PFSK-1 (cell line): ENCODE measurements around the gene ACTN1.

Experiments
- FOXP2 ChIP-seq: optimal IDR thresholded peaks from 2 replicates; pipeline ENCODE3; 2011; ENCODE audit warnings: borderline replicate concordance, control low read depth, inconsistent platforms; ENCODE audit not compliant: insufficient read depth; ENCODE audit errors: extremely low read length, extremely low read depth
- POLR2AphosphoS5 ChIP-seq: IDR thresholded peaks from 2 replicates; pipeline ENCODE4 v1.6.1; 2012; ENCODE audit warnings: low read depth, mild to moderate bottlenecking, control low read depth, low read length, moderate library complexity
- SIN3A ChIP-seq: IDR thresholded peaks from 2 replicates; pipeline ENCODE4 v1.6.1; 2012; ENCODE audit warnings: mild to moderate bottlenecking, low read length, moderate library complexity, borderline replicate concordance; ENCODE audit not compliant: insufficient read depth
- TAF1 ChIP-seq: IDR thresholded peaks from 2 replicates; pipeline ENCODE4 v1.6.1; 2012; ENCODE audit warnings: low read length, control low read depth, borderline replicate concordance; ENCODE audit not compliant: insufficient read depth
- TF ChIP-seq, protein P1 (sequence below), 2 experiments: IDR thresholded peaks; 2 replicates each; pipeline versions ENCODE4 v1.6.1 to v1.8.0; 2011 to 2012; ENCODE audit warnings: low read depth in 2 of 2, low read length in 2 of 2, control low read depth in 1 of 2, inconsistent platforms in 1 of 2, mild to moderate bottlenecking in 1 of 2, moderate library complexity in 1 of 2; ENCODE audit not compliant: insufficient read depth in 1 of 2

ACTN1 gene

DNA sequence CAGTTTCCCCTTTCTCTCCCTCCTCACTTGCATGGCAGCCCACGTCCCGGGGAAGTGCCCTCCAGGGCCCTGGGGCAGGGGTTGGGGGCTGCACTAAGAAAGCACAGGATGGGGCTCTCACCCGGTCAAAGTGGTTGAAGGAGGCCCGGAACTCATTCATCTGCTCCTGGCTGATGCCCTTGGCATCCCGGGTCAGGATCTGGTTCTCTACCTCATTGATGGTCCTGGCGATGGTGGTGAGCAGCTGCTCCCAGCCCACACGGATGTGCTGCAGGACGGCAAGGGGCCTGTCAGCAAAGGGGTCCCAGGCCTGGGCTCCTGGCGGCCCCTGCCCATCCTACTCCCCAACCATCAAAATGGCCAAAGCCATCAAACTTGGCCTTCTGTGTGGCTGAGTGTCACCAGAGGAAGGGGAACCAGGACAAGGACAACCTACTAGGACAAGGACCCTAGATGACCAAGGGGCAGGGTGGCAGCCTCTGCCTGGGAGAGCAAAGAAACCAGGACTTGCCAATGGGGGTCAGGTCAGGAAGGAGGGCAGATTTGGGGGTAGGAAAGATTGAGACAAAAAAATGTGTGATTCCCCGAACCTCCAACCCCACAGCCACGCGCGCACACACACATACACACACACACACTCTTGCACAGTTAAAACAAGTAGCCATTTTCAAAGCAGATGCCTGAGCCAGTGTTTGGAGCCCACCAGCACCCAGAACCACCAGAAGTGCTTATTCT, 99.1 kb downstream of the ACTN1 start:
- TF ChIP-seq, protein P1, sequence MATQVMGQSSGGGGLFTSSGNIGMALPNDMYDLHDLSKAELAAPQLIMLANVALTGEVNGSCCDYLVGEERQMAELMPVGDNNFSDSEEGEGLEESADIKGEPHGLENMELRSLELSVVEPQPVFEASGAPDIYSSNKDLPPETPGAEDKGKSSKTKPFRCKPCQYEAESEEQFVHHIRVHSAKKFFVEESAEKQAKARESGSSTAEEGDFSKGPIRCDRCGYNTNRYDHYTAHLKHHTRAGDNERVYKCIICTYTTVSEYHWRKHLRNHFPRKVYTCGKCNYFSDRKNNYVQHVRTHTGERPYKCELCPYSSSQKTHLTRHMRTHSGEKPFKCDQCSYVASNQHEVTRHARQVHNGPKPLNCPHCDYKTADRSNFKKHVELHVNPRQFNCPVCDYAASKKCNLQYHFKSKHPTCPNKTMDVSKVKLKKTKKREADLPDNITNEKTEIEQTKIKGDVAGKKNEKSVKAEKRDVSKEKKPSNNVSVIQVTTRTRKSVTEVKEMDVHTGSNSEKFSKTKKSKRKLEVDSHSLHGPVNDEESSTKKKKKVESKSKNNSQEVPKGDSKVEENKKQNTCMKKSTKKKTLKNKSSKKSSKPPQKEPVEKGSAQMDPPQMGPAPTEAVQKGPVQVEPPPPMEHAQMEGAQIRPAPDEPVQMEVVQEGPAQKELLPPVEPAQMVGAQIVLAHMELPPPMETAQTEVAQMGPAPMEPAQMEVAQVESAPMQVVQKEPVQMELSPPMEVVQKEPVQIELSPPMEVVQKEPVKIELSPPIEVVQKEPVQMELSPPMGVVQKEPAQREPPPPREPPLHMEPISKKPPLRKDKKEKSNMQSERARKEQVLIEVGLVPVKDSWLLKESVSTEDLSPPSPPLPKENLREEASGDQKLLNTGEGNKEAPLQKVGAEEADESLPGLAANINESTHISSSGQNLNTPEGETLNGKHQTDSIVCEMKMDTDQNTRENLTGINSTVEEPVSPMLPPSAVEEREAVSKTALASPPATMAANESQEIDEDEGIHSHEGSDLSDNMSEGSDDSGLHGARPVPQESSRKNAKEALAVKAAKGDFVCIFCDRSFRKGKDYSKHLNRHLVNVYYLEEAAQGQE (IDR thresholded peaks at IDR 0.05; ENCODE audit: insufficient read depth in 1 of 2, low read depth in 2 of 2, low read length in 2 of 2): no peak
- TF ChIP-seq POLR2AphosphoS5: no peak
- TF ChIP-seq TAF1: no peak
- no peak for TF ChIP-seq FOXP2
- TF ChIP-seq SIN3A: no peak

DNA sequence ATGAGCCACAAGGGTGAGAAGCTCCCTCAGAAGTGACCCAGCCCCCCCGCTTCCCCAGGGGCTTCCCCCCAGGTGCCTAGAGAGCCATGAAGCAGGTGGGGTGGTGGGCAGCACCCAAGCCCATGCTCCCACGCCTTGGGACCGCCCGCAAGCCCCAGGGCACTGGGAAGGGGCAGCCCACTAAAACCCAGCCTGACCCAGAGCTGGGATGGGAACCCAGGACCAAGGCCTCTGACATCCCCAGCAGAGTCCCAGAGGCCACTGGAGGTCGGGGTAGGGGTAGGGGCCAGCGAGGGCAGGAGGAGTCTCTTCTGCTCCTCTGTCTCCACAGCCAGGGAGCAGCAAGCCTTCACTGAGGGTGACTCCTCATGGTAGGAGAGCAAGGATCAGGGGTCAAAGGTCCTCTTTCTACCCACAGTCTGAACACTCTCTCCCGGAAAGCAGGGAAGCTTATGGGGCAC, 99.8 kb downstream of the ACTN1 start:
- TF ChIP-seq POLR2AphosphoS5 (no peak), TAF1 (no peak)
- TF ChIP-seq, protein P1 (IDR thresholded peaks at IDR 0.05; ENCODE audit: insufficient read depth in 1 of 2, low read depth in 2 of 2, low read length in 2 of 2): no peak

DNA sequence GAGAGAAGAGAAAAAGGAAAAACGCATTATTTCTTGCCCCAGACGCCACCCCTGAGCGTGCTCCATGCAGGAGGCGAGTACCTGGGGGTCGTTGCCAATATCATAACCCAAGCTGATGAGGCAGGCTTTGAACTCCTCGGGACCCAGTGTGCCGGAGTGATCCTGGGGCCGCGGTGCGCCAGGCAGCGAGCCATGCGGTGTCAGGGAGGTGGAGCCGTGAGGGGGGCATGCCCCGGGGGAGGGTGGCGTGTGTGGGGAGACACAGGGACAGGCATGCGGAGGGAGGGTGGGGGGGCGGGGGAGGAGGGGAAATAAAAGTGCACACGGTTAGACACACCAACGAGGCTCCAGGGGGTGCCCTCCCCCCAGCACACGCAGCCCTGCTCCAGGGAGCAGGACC, 100.2 kb downstream of the ACTN1 start:
- TF ChIP-seq POLR2AphosphoS5 (no peak), SIN3A (no peak), FOXP2 (no peak), TAF1 (no peak)
- TF ChIP-seq, protein P1 (IDR thresholded peaks at IDR 0.05; ENCODE audit: insufficient read depth in 1 of 2, low read depth in 2 of 2, low read length in 2 of 2): no peak

DNA sequence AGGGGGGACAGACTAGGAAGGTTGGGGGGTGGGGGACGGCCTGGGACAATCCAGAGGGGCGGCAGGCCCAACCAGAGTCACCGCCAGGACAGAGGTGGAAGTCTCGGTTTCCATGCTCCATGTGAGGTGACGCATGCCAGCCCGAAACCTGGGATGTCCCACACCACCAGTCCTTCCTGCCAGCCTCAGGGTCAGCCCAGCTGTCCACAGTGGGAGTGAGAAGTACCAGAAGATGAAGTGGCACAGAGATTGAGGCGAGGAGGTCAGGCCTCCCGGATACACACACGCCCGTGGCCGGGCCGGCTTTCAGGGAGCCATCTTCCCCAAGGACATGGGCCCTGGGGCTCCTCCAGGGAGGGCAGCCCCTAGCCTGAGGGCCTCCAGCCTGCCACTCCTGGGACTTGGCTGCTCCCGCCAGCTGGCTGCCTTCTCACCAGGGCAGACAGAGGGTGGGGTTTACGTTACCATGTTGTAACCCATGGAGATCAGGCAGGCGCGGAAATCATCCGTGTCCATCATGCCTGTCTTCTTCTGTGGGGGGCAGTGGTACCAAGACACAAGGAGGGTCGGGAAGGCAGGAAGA, 101.0 kb downstream of the ACTN1 start:
- TF ChIP-seq POLR2AphosphoS5: no peak
- TF ChIP-seq SIN3A: no peak

DNA sequence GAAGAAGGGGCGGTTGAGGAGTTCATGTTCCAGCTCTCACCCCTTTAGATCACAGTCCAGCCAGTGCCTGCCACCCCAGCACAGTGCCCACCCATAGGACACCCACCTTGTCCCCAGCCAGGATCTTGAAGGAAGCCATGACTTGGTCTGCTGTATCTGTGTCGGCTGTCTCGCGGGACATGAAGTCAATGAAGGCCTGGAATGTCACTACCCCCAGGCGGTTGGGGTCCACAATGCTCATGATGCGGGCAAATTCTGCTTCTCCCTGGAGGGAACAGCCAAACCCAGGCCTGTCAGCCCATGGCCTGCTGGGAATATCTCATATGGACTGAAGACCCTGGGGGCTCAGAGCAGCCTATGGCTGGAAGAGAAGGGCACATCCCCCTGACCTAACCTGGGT, 102.1 kb downstream of the ACTN1 start:
- no peak for TF ChIP-seq FOXP2

DNA sequence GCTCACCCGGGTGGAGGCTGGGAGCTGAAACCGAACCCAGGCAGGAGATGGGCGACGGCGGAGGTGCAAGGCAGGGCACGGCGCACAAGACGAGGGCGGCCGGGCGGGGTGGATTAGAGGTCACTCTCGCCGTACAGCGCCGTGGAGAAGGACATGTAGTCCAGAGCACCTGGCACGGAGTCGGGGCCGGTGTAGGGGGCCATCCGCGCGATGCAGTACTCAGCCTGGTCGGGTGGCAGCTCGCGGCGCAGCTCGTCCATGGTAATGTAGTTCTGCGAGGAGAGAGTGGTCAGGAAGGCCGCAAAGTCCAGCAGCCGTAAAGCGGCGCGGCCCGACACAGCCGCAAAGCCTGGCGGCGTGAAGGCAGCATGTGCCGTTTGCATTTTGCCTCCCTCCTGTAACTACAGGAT, 104.4 kb downstream of the ACTN1 start:
- TF ChIP-seq SIN3A (no peak), FOXP2 (no peak), POLR2AphosphoS5 (no peak), TAF1 (no peak)
- TF ChIP-seq, protein P1 (IDR thresholded peaks at IDR 0.05; ENCODE audit: insufficient read depth in 1 of 2, low read depth in 2 of 2, low read length in 2 of 2): no peak
